ENCODE measurements around the gene HDAC6. TPM values are rescaled to one million over a fixed set of nuclear protein-coding genes. Genes with fewer than 3 reads are reported as not detected.

The HDAC6 gene
- polyA plus RNA-seq, 1 donor (not counting 4 experiments of a cell fraction or from before 2014, with no cell fraction given): 21.9 TPM

DNA sequence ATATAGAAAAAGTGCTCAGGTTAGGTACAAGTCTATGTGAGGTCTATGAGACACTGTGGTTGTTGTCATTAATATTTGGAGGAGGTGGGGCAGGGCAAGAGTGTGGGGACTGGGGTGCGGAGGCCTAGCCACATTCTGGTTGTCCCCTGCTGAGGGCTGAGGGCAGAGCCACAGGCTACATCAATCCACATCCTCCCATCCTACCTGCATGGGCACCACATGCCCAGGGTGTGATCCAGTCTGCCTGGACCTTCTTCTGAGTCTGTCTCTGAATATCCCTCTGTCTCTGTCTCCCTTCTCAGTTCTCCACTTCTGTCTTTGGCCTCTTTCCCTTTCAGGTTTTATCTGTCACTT, 16.7 kb upstream of the HDAC6 start:
- Histone ChIP-seq H3K4me2 (ENCODE audit: control insufficient read depth, extremely low read depth, insufficient read depth, low read depth, low read length) (no peak overlapping the region), H3K4me1 (ENCODE audit: control insufficient read depth, extremely low read depth, insufficient read depth, low read length) (no peaks in the 10 kb centered on the region), H3K27ac (ENCODE audit: control insufficient read depth, insufficient read depth, low read length) (no peak overlapping the region), H3K36me3 (ENCODE audit: control insufficient read depth in 2 of 2, extremely low read depth in 1 of 2, insufficient read depth in 2 of 2, low read length in 2 of 2) (no peaks in the 10 kb centered on the region), H3K79me2 (ENCODE audit: control insufficient read depth, insufficient read depth, low read length) (no peaks in the 10 kb centered on the region), H3K9ac (ENCODE audit: control insufficient read depth, extremely low read depth, insufficient read depth, low read length) (no peak overlapping the region), H3K4me3 (ENCODE audit: control insufficient read depth in 2 of 3, extremely low read depth in 1 of 3, insufficient read depth in 2 of 3, low read depth in 1 of 3, low read length in 3 of 3) (no peak overlapping the region), H2AFZ (ENCODE audit: control insufficient read depth, low read length) (no peak overlapping the region), H4K20me1 (ENCODE audit: control insufficient read depth, extremely low read depth, insufficient read depth, low read length) (no peaks in the 10 kb centered on the region), H3K9me3 (ENCODE audit: control insufficient read depth, low read depth, low read length) (no peaks in the 10 kb centered on the region), H3K9me1 (ENCODE audit: control insufficient read depth, extremely low read depth, insufficient read depth, low read length) (no peaks in the 10 kb centered on the region), H3K27me3 (ENCODE audit: control insufficient read depth, extremely low read depth, insufficient read depth, low read length) (peaks cover 9% of the 10 kb centered on the region)
- FAIRE-seq (no peak), DNase-seq (ENCODE audit: low read depth, low spot score) (no peak)
- no peak for TF ChIP-seq EZH2 (IDR thresholded peaks at IDR 0.05; ENCODE audit: low read length)
- TF ChIP-seq, protein P1, sequence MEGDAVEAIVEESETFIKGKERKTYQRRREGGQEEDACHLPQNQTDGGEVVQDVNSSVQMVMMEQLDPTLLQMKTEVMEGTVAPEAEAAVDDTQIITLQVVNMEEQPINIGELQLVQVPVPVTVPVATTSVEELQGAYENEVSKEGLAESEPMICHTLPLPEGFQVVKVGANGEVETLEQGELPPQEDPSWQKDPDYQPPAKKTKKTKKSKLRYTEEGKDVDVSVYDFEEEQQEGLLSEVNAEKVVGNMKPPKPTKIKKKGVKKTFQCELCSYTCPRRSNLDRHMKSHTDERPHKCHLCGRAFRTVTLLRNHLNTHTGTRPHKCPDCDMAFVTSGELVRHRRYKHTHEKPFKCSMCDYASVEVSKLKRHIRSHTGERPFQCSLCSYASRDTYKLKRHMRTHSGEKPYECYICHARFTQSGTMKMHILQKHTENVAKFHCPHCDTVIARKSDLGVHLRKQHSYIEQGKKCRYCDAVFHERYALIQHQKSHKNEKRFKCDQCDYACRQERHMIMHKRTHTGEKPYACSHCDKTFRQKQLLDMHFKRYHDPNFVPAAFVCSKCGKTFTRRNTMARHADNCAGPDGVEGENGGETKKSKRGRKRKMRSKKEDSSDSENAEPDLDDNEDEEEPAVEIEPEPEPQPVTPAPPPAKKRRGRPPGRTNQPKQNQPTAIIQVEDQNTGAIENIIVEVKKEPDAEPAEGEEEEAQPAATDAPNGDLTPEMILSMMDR (optimal IDR thresholded peaks at IDR 0.05 in 1 of 3, IDR thresholded peaks at IDR 0.05 in 1 of 3, conservative IDR thresholded peaks at IDR 0.05 in 1 of 3; ENCODE audit: extremely low read depth in 1 of 3, insufficient read depth in 2 of 3, low read length in 3 of 3): no peak
- dilution Hi-C loops (cut with MboI; ENCODE audit: extremely low pct_ligation_motif_present, low sequenced_read_pairs): no loop called here

DNA sequence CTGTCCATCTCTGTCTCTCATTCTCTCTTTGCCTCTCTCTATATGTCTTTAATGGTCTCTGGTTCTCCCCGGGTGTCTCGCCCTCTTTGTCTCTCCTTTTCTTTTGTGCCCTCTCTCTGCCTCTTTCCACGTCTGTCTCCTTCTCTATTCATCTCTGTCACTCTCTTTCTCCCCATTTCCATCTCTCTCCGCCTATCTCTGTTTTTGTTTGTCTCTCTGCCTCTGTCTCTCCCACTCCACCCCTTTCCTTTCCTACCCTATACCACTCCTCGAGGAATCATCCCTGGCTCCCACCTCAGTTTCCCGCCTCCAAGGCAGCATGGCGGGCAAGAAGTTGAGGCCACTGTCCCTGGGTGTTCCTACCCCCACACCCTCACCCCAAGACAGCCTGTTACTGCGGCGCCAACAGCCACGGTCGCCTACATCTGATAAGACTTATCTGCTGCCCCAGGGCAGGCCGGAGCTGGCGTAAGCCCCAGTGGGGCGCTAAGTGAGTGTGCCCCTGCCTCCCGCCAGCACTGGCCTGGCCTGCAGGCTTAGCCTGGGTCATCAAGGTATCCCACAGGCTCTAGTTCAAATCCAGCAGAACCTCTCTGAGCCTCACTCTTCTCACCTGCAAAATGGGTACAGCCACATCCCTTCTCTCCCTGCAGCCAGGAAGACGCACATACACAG, 16.2 kb upstream of the HDAC6 start:
- Histone ChIP-seq H3K36me3 (ENCODE audit: control insufficient read depth in 2 of 2, extremely low read depth in 1 of 2, insufficient read depth in 2 of 2, low read length in 2 of 2) (no peaks in the 10 kb centered on the region), H3K4me3 (ENCODE audit: control insufficient read depth in 2 of 3, extremely low read depth in 1 of 3, insufficient read depth in 2 of 3, low read depth in 1 of 3, low read length in 3 of 3) (no peak overlapping the region), H3K27ac (ENCODE audit: control insufficient read depth, insufficient read depth, low read length) (no peak overlapping the region), H4K20me1 (ENCODE audit: control insufficient read depth, extremely low read depth, insufficient read depth, low read length) (no peaks in the 10 kb centered on the region), H3K9me1 (ENCODE audit: control insufficient read depth, extremely low read depth, insufficient read depth, low read length) (no peaks in the 10 kb centered on the region), H3K4me2 (ENCODE audit: control insufficient read depth, extremely low read depth, insufficient read depth, low read depth, low read length) (no peak overlapping the region), H3K79me2 (ENCODE audit: control insufficient read depth, insufficient read depth, low read length) (no peaks in the 10 kb centered on the region), H3K27me3 (ENCODE audit: control insufficient read depth, extremely low read depth, insufficient read depth, low read length) (peaks cover 9% of the 10 kb centered on the region), H3K9ac (ENCODE audit: control insufficient read depth, extremely low read depth, insufficient read depth, low read length) (no peak overlapping the region), H3K4me1 (ENCODE audit: control insufficient read depth, extremely low read depth, insufficient read depth, low read length) (no peaks in the 10 kb centered on the region), H2AFZ (ENCODE audit: control insufficient read depth, low read length) (no peak overlapping the region), H3K9me3 (ENCODE audit: control insufficient read depth, low read depth, low read length) (no peaks in the 10 kb centered on the region)
- no peak for TF ChIP-seq EZH2 (IDR thresholded peaks at IDR 0.05; ENCODE audit: low read length)
- TF ChIP-seq, protein P1 (optimal IDR thresholded peaks at IDR 0.05 in 1 of 3, IDR thresholded peaks at IDR 0.05 in 1 of 3, conservative IDR thresholded peaks at IDR 0.05 in 1 of 3; ENCODE audit: extremely low read depth in 1 of 3, insufficient read depth in 2 of 3, low read length in 3 of 3): no peak
- no peak for DNase-seq (ENCODE audit: low read depth, low spot score)
- no peak for FAIRE-seq
- dilution Hi-C loops (cut with MboI; ENCODE audit: extremely low pct_ligation_motif_present, low sequenced_read_pairs): no loop called here

Data from keratinocyte (primary cell).